ENCODE results near the gene MYH7B. TPM values are rescaled to one million over a fixed set of nuclear protein-coding genes. Genes with fewer than 3 reads are reported as not detected.

The MYH7B gene
- total RNA-seq, 1 experiment from 2014 or later = 0.03 TPM

GRCh38 chr20:34968042-34968775 lies 12.5 kb downstream of the MYH7B start:
- DNase-seq (ENCODE audit: low read depth, low spot score) = no peak

DNA sequence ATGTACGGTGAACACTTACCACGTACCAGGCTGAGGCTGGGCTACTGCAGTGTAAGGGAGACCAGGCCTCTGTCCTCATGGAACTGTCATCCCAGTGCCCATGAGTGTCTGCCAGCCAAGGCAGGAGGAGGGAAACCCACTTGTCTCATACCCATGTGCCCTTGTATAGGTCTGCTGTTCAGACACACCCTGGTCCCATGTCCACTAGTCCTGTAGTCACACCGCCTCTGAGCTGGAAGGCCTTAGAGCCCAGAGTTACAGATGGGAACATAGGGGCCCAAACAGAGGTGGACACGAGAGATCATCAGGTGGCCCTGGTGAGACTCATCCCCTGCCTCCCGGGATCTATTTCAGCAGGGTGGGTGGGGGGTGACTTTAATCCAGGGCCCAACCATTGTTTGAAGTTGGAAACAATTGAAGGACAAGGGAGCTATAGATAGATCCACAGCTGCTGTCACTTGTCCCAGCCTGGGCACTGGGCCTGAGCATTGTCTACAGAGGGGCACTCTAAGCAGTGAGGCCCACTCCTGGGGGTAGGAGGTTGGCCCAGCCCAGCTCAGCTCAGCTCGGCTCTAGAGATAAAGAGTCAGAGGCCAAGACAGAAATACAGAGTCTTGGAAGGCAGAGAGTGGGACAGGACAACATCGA lies 14.6 kb downstream of the MYH7B start:
- in situ Hi-C loops (cut with HindIII; ENCODE audit: low pct_unique_long_range_greater_than_20kb, low sequenced_read_pairs) = no loop called here
- DNase-seq (ENCODE audit: low read depth, low spot score) = no peak

More at GRCh38 chr20:34968042-34968775, 12.5 kb downstream of the MYH7B start:
- in situ Hi-C loops (cut with HindIII; ENCODE audit: low pct_unique_long_range_greater_than_20kb, low sequenced_read_pairs) = no loop called here

GRCh38 chr20:34970846-34971560 lies 15.3 kb downstream of the MYH7B start:
- in situ Hi-C loops (cut with HindIII; ENCODE audit: low pct_unique_long_range_greater_than_20kb, low sequenced_read_pairs) = no loop called here
- DNase-seq (ENCODE audit: low read depth, low spot score) = no peak

- in situ Hi-C loops (cut with HindIII; ENCODE audit: low pct_unique_long_range_greater_than_20kb, low sequenced_read_pairs) = no loop called here
- no peak for DNase-seq (ENCODE audit: low read depth, low spot score)
Measured at GRCh38 chr20:34971561-34972235, 16.0 kb downstream of the MYH7B start.

DNA sequence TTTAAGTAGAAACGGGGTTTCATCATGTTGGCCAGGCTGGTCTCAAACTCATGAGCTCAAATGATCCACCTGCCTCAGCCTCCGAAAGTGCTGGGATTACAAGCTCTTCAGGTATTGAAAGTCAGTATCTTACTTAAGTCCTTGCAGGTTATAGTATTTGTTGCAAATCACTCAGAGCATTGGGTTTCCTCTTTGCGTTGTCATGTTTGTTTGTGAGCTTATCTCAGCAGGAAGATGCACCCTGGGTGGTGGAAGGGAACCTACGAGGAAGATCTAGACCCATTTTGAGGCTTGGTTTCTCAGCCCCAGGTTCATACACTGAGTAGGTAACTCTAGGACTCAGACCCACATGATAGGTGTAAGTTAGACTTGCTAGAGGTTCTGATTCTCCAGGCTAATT lies 18.6 kb downstream of the MYH7B start:
- in situ Hi-C loops (cut with HindIII; ENCODE audit: low pct_unique_long_range_greater_than_20kb, low sequenced_read_pairs) = no loop called here
- no peak for DNase-seq (ENCODE audit: low read depth, low spot score)

- in situ Hi-C loops (cut with HindIII; ENCODE audit: low pct_unique_long_range_greater_than_20kb, low sequenced_read_pairs) = no loop called here
Measured at GRCh38 chr20:34976286-34976685, 20.6 kb downstream of the MYH7B start.

DNA sequence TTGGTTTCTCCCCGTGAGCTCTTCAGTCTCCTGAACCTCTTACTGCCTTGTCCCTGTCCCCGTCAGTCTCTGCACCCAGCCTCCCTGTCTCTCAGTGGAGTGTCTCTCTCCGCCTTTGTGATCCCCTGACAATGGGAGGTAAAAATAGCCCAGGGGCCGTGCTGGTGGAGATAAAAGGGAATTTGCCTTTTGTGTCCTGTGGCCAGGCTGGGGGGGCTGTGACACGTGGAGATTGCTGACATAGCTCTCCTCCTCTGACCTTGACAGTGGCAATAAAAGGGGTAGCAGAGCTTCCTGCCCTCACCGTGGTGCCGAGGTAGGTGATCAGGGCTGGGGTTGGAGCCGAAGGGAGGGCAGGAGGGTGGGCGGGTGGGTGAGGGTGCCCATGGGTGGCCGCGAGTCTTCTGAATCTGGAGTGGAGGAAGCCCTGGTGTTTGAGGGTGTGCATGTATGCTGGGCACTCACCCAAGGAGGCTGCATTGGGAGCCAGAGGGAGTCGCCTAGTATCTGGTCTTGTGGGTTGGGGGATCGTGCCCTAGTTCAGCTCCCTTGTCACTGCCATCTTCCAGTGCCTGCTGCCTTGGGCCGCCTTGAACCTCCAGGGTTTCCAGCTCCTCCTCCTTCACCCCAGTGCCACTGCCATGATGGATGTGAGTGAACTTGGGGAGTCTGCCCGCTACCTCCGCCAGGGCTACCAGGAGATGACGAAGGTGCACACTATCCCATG lies 21.9 kb downstream of the MYH7B start:
- in situ Hi-C loops (cut with HindIII; ENCODE audit: low pct_unique_long_range_greater_than_20kb, low sequenced_read_pairs) = no loop called here
- DNase-seq (ENCODE audit: low read depth, low spot score) = no peak

More at GRCh38 chr20:34976286-34976685, 20.6 kb downstream of the MYH7B start:
- no peak for DNase-seq (ENCODE audit: low read depth, low spot score)

- in situ Hi-C loops (cut with HindIII; ENCODE audit: low pct_unique_long_range_greater_than_20kb, low sequenced_read_pairs) = no loop called here
- DNase-seq (ENCODE audit: low read depth, low spot score) = peak; percentile 88
Measured at GRCh38 chr20:34978092-34978744, 22.6 kb downstream of the MYH7B start.

DNA sequence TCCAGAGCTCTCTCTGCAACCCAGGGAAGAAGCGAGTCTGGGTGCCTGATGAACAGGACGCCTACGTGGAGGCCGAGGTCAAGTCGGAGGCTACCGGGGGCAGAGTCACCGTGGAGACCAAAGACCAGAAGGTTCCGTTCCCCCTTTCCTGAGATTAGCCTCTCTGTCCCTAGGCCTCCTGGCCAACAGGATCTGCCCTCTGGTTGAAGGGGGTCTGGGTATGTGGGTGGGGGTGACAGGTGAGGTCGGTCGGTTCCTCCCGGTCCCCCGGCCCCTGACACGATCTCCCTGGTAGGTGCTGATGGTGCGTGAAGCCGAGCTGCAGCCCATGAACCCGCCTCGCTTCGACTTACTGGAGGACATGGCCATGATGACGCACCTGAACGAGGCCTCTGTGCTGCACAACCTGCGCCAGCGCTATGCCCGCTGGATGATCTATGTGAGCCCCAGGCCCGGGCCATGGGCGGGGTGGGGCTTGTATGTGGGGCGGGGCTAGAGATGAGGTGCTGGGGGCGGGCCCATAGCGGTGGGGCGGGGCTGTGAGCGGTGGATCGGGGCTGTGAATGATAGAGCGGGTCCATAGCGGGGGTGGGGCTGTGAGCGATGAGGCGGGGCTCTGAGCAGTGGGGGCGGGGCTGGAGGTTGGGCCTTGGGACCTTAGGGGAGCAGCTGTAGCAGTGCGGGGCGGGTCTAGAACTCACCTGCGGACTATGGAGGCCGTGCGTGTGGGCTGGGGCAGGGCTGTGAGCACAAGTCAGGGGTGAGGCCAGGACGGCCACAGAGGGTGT lies 23.9 kb downstream of the MYH7B start:
- in situ Hi-C loops (cut with HindIII; ENCODE audit: low pct_unique_long_range_greater_than_20kb, low sequenced_read_pairs) = no loop called here
- DNase-seq (ENCODE audit: low read depth, low spot score) = no peak

DNA sequence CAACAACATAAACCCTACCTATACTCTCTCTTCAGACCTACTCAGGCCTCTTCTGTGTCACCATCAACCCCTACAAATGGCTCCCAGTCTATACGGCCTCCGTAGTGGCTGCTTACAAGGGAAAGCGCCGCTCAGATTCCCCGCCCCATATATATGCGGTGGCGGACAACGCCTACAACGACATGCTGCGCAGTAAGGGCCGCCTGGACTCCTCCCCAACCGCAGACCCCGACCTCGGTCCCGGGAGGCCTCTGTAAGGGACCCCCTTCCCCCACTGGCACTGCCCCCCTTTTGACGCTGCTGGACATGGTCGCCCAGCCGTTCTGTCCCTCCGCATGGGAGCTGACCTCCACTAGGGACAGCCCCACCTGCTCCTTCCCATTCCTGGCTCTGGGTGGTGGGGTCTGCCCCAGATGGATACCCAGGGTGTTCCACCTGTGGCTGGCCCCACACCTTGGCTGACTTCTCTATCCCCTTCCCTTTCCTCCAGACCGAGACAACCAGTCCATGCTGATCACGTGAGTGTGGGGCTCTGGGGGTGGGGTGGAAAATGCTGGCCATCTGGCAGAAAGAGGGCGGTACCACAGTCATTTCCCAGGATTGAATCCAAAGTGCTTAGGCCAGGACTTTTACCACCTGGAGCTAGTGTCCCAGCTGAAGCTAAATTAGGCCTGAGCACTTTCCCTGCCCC lies 25.0 kb downstream of the MYH7B start:
- peak; percentile 31 for DNase-seq (ENCODE audit: low read depth, low spot score)
- in situ Hi-C loops (cut with HindIII; ENCODE audit: low pct_unique_long_range_greater_than_20kb, low sequenced_read_pairs) = no loop called here

DNA sequence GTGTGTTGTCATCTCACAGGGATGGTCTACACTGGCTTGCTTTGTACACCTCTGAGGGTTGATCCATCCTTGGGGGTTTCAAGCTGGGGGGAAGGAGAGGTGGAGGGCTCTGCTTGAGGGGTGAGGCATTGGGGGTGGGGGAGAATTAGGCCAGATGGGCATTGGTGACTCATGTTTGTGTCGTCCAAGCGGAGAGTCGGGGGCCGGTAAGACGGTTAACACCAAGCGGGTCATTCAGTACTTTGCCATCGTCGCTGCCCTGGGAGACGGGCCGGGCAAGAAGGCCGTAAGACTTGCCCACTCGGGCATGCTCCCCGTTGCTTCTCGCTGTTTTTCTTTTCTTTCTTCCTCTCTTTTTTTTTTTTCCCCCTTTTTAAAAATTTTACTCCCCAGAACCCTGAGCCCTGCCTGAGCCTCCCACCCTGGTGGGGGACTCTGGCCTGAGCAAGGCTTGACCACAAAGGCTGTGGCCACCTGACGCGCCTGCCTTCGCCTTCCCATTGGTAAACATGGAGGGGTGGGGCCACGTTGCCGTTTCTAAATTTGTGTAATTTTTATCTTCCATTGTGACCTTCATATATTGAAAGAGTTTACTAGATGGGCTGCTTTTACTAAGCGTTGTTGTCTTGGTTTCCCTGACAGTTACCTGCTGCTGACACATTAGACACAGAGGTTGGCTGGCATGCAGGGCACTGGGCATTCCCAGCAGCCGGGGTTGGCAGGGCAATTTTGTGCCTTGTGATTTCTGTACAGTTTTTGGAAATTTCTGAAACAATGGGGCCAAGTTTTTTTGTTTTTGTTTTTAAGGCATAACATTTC lies 26.8 kb downstream of the MYH7B start:
- in situ Hi-C loops (cut with HindIII; ENCODE audit: low pct_unique_long_range_greater_than_20kb, low sequenced_read_pairs) = no loop called here

DNA sequence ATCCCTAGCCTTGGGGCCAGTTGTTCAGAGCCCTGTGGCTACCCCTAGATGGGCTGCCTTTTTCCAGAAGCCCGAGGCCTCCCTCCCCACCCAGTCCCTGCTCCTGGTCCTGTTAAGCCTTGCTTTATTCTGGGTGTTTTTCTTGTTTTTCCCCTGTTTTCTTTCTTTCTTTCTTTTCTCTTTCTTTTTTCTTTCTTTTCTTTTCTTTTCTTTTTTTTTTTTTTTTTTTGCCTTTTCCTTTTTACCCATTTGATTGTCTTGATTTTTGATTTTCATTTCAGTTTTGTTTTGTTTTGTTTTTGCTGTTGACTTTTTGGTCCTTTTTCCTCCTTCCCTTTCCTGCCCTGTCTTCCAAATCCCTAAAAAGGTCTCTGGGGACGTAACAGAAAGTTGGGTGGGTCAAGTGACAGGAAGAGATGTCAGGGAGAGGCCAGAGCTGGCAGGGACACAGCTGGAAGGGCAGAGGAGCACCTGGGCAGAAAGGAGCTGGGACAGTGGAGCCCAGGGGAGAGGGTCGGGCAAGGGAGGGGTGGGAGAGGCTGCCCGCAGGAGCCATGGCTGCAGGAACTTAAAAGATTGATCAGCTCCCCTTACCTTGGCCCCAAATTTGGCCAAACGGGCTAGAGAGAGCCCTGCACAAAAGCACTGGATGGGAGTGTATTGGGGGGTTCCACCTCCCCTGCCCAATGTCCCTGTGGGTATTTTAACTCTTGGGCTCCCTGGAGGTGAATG lies 27.6 kb downstream of the MYH7B start:
- in situ Hi-C loops (cut with HindIII; ENCODE audit: low pct_unique_long_range_greater_than_20kb, low sequenced_read_pairs) = no loop called here
- peak; percentile 23 for DNase-seq (ENCODE audit: low read depth, low spot score)

More for the DNA sequence above, 26.8 kb downstream of the MYH7B start:
- DNase-seq (ENCODE audit: low read depth, low spot score) = no peak

DNA sequence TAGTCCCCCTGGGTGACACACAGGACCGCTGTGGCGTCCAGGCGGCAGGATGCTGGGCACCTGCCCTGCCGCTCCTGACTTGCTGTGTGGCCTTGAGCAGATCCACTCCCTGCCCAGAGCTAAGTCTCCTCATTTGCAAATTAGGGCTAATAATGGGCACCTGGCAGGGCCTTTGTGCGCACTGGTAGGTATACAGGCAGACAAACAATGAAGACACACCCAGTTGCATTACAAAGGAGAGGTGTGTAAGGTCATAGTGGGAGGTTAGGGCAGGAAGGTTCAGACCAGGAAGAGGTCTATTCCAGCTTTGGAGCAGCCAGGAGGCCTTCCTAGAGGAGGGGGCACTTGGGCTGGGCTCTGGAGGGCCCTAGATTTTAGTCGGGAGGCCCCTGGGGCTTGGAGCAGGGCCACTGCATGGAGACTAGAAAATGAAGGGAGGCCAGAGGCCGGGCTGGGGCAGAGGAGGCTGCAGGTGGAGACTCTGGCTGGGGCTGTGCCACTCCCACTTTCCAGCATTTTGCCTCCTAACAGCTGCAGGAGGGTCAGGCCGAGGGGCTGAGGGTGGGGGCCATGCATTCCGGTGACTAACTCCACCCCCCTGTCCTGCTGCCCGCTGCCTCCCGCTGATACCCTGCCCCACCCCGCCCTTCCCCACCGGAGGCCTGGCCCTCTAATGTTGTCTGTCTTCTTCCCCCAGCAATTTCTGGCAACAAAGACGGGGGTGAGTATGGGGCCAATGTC lies 28.5 kb downstream of the MYH7B start:
- no peak for DNase-seq (ENCODE audit: low read depth, low spot score)
- in situ Hi-C loops (cut with HindIII; ENCODE audit: low pct_unique_long_range_greater_than_20kb, low sequenced_read_pairs) = no loop called here

DNA sequence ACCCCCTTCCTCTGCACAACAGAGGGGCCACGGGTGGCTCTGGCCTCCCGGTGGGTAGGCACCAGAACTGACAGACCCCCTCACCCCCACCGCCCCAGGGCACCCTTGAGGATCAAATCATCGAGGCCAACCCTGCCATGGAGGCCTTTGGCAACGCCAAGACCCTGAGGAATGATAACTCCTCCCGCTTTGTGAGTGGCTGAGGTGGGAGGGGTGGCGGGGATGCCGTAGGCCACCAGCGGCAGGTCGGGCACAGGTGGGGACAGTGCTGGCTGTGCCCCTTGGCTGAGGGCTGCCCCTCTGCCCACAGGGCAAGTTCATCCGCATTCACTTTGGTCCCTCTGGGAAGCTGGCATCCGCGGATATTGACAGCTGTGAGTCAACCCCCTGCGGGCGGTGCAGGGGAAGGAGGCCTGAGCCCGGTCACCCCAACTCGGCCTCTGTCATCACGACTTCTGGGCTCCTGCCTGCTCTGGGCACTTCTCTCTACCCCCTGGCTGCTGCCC lies 29.1 kb downstream of the MYH7B start:
- in situ Hi-C loops (cut with HindIII; ENCODE audit: low pct_unique_long_range_greater_than_20kb, low sequenced_read_pairs) = no loop called here
- no peak for DNase-seq (ENCODE audit: low read depth, low spot score)
